ENCODE results near the gene CCT8L2. TPM values are rescaled to one million over a fixed set of nuclear protein-coding genes. Genes with fewer than 3 reads are reported as not detected.
"Not testable (repeated sequence)": the region's sequence is repeated elsewhere in the genome, so short reads cannot be mapped to it uniquely, and the experiment has no call there.

The CCT8L2 gene
- total RNA-seq, 1 experiment from 2014 or later, result not detected

DNA sequence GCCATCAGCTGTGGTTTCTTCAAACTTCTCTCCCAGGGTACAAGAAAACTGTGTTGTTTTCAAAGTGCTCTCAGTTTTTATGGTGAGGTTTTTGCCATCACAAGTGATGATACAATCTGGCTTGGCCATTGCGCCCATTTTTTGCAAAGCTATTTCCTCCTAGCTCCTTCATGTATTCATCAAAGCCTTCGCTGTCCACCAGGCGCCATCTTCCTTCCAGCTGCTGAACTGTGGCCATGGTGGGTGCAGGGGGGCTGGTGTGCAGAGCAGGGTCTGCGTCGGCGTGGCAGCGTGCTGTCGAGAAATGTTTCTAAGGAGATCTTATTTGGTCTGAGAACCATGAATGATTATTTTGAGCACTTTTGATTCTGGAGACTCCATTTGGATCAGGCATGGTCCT lies 2.6 kb upstream of the CCT8L2 start:
- DNase-seq (ENCODE audit: low read depth), result not testable (repeated sequence)

DNA sequence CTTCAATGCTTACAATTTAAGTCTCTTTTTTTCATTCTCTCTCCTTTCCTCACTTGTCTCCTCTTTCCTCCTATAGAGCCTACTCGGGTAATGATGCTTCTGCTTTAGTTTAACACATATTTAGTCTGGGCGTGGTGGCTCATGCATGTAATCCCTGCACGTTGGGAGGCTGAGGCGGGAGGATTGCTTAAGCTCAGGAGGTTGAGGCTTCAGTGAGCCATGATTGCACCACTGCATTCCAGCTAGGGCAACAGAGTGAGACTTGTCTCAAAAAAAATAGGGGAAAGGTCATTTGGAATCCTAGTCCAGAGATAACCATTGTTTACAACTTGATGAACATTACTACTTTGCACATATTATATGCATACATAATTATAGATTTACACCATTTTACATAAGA lies 1.4 kb upstream of the CCT8L2 start:
- no peak for DNase-seq (ENCODE audit: low read depth)

DNA sequence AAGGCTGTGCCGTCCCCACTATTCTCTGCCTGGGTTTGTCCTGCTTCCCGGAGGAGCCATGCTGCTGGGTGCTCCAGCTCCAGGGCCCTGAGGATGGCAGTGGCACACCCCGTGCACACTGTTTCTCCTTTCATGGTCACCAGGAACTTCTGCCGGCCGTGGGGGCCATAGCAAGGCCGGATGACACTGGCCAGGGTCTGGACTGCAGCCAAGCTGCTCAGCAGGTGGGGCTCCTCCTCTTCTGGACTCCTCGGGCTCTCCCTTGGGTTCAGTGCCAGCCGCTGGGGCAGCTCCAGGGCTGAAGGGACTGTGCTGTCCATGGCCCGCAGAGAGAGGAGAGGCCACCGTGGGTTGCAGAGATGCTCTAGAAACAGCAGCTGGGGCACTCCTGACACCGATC lies 379 bp downstream of the CCT8L2 start:
- not testable (repeated sequence) for DNase-seq (ENCODE audit: low read depth)

DNA sequence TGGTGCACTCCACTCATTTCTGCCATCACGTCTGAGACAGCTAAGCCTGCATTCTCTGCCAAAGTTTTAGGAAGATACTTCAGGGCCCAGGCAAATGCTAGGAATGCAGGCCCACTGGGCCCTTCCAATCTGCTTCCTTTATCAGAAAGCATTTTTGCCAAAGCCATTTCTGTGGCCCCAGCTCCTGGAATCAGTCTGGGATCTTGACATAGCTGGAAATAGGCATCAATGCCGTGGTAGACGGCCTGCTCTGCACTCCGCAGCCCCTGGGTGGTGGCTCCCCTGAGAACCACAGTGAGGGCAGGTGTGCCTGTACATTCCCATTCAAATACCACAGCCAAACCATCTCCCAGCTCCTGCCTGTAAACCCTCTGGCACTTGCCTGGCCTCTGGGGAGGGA lies 1.5 kb downstream of the CCT8L2 start:
- not testable (repeated sequence) for DNase-seq (ENCODE audit: low read depth)

DNA sequence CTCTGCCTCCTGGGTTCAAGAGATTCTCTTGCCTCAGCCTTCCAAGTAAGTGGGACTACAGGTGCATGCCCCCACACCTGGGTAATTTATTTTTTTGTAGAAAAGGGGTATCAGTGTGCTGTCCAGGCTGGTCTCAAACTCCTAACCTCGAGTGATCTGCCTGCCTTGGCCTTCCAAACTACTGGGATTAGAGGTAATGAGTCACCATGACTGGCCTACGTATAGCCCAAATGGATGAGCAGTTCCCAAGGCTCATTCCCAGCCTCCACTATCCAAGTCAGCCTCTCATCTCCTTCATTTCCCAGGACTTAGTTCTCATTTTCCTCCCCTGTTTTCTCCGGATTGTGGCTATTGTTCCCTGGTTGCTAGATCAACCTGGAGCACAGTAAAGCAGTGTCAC lies 5.6 kb downstream of the CCT8L2 start:
- DNase-seq (ENCODE audit: low read depth), result no peak

DNA sequence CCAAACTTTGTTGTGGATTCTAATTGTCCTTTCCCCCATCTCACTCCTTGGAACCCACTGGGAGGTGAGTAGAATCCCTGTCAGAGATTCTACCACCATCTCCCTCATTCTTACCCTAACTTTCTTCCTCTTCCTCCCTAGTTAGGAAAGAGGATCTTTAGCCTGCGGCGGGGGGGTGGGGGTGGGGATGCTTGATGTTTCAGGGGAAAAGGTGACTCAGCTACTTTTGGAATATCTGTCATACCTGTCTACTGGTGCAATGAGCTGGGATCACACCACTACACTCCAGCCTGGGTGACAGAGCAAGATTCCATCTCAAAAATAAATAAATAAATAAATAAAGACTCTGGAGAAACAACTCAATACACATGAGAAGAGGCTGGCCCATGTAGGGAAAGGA lies 6.4 kb downstream of the CCT8L2 start:
- no peak for DNase-seq (ENCODE audit: low read depth)

DNA sequence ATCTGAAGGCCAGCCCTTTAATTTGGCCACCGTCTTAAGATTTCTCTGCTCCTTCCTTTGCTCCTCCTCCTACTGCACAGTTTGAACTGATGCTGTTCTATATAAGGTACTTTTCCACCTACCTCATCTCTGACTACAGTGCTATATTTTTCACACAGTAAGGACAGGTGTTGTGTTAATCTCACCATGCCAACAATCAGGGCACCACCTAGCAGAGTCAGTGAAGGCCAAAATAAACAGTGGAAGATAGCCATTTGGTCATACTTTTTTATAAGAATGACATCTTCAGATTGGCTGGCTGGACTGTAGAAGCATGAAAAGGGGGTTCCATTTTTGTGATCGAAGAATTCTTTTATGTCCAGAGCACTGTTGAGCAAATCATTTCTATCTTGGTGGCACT lies 11.7 kb downstream of the CCT8L2 start:
- not testable (repeated sequence) for DNase-seq (ENCODE audit: low read depth)

DNA sequence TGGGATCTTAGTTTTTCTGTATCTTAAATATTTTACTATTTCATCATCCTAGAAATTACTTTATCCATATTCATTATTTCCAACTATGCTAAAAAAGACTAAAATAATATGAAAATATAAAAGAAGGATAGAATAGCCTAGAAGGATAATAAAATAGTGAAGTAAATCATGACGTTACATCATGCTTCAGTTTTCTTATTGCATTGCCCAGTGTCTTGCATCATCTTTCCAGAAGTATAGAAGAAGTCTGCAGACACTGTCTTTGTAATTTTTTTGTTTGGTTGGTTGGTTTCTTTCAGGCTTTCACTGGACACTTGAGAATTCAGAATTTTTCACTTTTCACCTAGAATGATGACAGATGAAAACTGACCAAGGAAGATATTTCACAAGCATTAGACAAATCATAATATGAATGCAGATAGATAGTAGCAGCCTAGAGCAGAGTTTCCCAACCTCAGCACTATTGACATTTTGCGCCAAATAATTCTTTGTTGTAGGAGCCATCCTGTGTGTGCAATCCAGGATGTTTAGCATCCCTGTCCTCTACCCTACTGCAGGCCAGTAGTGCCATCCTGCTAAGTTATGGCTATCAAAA lies 23.3 kb downstream of the CCT8L2 start:
- DNase-seq (ENCODE audit: low read depth), result not testable (repeated sequence)

DNA sequence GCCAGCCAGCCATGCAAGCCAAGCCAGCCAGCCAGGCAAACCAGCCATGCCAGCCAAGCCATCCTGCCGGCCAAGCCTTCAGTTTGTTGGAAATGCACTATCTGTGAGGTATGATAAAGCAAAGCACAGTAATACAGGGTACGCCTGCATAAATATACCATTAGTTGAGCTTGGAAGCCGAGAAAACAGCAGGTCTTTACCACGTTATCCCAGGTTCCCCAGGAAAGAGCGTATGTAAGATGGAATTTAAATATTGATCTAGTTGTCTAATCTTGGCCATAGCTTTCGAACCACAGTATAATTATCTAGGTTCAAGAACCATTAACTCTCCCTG lies 24.2 kb downstream of the CCT8L2 start:
- no peak for DNase-seq (ENCODE audit: low read depth)

DNA sequence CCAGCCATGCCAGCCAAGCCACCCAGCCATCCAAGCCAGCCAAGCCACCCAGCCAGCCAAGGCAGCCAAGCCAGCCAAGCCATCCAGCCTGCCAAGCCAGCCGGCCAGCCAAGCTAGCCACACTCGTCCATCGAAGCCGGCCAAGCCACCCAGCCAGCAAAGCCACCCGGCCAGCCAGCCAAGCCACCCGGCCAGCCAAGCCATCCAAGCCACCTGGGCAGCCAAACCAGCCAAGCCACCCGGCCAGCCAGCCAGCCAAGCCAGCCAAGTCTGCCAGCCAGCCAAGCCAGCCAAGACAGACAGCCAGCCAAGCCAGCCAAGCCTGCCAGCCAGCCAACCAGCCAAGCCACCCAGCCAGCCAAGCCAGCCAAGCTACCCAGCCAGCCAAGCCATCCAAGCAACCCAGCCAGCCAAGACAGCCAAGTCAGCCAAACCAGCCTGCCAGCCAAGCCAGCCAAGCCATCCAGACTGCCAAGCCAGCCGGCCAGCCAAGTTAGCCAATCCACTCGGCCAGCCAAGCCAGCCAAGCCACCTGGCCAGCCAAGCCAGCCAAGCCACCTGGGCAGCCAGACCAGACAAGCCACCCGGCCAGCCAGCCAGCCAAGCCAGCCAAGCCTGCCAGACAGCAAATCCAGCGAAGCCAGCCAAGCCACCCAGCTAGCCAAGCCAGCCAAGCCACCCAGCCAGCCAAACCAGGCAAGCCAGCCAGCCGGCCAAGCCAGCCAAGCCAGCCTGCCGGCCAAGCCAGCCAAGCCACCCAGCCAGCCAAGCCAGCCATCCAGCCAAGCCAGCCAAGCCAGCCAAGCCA lies 24.8 kb downstream of the CCT8L2 start:
- not testable (repeated sequence) for DNase-seq (ENCODE audit: low read depth)

DNA sequence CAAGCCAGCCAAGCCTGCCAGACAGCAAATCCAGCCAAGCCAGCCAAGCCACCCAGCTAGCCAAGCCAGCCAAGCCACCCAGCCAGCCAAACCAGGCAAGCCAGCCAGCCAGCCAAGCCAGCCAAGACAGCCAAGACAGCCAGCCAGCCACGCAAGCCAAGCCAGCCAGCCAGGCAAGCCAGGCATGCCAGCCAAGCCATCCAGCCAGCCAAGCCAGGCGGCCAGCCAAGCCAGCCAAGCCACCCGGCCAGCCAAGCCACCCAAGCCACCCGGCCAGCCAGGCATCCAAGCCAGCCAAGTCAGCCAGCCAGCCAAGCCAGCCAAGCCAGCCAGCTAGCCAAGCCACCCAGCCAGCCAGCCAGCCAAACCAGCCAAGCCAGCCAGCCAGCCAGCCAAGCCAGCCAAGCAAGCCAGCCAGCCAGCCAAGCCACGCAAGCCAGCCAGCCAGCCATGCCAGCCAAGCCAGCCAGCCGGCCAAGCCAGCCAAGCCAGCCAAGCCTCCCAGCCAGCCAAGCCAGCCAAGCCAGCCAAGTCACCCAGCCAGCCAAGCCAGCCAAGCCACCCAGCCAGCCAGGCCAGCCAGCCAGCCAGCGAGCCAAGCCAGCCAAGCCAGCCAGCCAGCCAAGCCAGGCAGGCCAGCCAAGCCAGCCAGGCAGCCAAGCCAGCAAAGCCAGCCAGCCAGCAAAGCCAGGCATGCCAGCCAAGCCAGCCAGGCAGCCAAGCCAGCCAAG lies 26.0 kb downstream of the CCT8L2 start:
- DNase-seq (ENCODE audit: low read depth), result not testable (repeated sequence)

DNA sequence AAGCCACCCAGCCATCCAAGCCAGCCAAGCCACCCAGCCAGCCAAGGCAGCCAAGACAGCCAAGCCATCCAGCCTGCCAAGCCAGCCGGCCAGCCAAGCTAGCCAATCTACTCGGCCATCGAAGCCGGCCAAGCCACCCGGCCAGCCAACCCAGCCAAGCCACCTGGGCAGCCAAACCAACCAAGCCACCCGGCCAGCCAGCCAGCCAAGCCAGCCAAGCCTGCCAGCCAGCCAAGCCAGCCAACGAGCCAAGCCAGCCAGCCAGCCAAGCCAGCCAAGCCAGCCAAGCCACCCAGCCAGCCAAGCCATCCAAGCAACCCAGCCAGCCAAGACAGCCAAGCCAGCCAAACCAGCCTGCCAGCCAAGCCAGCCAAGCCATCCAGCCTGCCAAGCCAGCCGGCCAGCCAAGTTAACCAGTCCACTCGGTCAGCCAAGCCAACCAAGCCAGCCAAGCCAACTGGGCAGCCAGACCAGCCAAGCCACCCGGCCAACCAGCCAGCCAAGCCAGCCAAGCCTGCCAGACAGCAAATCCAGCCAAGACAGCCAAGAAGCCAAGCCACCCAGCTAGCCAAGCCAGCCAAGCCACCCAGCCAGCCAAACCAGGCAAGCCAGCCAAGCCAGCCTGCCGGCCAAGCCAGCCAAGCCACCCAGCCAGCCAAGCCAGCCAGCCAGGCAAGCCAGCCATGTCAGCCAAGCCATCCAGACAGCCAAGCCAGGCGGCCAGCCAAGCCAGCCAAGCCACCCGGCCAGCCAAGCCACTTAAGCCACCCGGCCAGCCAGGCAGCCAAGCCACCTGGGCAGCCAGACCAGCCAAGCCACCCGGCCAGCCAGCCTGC lies 26.8 kb downstream of the CCT8L2 start:
- DNase-seq (ENCODE audit: low read depth), result not testable (repeated sequence)

DNA sequence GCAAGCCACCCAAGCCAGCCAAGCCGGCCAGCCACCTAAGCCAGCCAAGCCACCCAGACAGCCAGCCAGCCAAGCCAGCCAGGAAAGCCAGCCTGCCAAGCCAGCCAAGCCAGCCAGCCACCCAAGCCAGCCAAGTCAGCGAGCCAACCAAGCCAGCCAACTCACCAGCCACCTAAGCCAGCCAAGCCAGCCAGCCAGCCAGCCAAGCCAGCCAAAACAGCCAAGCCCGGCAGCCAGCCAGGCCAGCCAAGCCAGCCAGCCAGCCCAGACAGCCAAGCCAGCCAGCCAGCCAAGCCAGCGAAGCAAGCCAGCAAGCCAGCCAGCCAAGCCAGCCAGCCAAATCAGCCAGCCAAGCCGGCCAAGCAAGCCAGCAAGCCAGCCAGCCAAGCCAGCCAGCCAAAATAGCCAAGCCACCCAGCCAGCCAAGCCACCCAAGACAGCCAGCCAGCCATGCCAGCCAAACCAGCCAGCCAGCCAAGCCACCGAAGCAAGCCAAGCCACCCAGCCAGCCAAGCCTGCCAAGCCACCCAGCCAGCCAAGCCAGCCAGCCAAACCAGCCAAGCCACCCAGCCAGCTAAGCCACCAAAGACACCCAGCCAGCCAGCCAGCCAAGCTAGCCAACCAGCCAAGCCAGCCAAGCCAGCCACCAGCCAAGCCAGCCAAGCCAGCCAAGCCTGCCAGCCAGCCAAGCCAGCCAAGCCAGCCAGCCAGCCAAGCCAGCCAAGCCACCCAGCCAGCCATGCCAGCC lies 27.6 kb downstream of the CCT8L2 start:
- not testable (repeated sequence) for DNase-seq (ENCODE audit: low read depth)

DNA sequence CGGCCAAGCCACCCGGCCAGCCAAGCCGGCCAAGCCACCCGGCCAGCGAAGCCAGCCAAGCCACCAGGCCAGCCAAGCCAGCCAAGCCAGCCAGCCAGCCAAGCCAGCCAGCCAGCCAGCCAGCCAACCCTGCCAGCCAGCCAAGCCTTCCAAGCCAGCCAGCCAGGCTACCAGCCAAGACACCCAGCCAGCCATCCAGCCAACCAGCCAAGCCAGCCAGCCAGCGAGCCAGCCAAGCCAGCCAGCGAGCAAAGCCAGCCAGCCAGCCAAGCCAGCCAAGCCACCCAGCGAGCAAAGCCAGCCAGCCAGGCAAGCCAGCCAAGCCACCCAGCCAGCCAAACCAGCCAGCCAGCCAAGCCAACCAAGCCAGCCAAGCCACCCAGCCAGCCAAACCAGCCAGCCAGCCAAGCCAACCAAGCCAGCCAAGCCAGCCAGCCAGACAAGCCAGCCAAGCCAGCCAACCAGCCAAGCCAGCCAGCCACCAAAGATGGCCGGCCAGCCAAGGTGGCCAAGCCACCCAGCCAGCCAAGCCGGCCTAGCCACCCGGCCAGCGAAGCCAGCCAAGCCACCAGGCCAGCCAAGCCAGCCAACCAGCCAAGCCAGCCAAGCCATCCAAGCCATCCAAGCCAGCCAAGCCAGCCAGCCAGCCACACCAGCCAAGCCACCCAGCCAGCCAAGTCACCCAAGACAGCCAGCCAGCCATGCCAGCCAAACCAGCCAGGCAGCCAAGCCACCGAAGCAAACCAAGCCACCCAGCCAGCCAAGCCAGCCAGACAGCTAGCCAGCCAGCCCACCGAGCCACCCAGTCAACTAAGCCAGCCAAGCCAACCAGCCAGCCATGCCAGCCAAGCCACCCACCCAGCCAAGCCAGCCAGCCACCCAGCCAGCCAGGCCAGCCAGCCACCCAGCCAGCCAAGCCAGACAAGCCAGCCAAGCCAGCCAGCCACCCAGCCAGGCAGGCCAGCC lies 28.8 kb downstream of the CCT8L2 start:
- DNase-seq (ENCODE audit: low read depth), result no peak

DNA sequence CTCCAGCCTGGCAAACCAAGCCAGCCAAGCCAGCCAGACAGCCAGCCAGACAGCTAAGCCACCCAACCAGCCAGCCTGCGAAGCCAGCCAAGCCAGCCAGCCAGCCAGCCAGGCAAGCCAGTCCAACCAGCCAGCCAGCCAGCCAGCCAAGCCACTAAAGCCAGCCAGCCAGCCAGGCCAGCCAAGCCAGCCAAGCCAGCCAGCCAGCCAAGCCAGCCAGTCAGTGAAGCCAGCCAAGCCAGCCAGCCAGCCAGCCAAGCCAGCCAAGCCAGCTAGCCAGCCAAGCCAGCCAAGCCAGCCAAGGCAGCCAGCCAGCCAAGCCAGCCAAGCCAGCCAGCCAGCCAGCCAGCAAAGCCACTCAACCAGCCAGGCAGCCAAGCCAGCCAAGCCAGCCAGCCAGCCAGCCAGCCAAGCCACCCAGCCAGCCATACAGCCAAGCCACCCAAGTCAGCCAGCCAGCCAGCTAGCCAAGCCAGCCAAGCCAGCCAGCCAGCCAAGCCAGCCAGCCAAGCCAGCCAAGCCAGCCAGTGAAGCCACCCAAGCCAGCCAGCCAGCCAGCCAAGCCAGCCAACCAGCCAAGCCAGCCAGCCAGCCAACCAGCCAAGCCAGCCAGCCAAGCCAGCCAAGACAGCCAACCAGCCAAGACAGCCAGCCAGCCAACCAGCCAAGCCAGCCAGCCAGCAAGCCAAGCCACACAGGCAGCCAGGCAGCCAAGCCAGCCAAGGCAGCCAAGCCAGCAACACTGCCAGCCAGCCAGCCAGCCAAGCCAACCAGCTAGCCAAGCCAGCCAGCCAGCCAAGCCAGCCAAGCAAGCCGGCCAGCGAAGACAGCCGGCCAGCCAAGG lies 29.7 kb downstream of the CCT8L2 start:
- DNase-seq (ENCODE audit: low read depth), result no peak

DNA sequence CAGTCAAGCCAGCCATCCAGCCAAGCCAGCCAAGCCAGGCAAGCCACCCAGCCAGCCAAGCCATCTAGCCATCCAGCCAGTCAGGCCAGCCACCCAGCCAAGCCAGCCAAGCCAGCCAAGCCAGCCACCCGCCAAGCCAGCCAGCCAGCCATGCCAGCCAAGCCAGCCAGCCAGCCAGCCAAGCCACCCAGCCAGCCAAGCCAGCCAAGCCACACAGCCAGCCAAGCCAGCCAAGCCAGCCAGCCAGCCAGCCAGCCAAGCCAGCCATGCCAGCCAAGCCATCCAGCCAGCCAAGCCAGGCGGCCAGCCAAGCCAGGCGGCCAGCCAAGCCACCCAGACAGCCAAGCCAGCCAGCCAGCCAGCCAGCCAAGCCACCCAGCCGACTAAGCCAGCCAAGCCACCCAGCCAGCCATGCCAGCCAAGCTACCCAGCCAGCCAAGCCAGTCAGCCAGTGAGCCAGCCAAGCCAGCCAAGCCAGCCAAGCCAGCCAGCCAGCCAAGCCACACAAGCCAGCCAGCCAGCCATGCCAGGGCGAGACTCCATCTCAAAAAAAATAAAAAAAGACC lies 31.4 kb downstream of the CCT8L2 start:
- DNase-seq (ENCODE audit: low read depth), result not testable (repeated sequence)

DNA sequence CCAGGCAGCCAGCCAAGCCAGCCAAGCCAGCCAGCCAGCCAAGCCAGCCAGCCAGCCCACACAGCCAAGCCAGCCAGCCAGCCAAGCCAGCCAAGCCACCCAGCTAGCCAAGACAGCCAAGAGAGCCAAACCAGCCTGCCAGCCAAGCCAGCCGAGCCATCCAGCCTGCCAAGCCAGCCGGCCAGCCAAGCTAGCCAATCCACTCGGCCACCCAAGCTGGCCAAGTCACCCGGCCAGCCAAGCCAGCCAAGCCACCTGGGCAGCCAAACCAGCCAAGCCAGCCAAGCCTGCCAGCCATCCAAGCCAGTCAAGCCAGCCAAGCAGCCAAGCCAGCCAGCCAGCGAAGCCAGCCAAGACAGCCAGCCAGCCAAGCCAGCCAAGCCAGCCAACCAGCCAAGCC lies 32.0 kb downstream of the CCT8L2 start:
- not testable (repeated sequence) for DNase-seq (ENCODE audit: low read depth)

DNA sequence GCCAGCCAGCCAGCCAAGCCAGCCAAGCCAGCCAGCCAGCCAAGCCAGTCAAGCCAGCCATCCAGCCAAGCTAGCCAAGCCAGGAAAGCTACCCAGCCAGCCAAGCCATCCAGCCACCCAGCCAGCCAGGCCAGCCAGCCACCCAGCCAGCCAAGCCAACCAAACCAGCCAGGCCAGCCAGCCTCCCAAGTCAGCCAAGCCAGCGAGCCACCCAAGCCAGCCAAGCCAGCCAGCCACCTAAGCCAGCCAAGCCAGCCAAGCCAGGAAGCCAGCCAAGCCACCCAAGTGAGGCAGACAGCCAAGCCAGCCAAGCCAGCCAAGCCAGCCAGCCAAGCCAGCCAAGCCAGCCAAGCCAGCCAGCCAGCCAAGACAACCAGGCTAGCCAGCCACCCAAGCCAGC lies 32.6 kb downstream of the CCT8L2 start:
- DNase-seq (ENCODE audit: low read depth), result not testable (repeated sequence)

Measured in M059J (cell line).